ENCODE results near the gene PREX1.
"Not testable (repeated sequence)": the region's sequence is repeated elsewhere in the genome, so short reads cannot be mapped to it uniquely, and the experiment has no call there.

The PREX1 gene

GRCh38 chr20:48813446-48813747 lies 14.4 kb downstream of the PREX1 start:
- no peaks in the 10 kb centered on the region for H3K27me3 ChIP-seq (ENCODE audit: control insufficient read depth in 2 of 2, insufficient read depth in 2 of 2, low read length in 2 of 2)
- H3K4me1 ChIP-seq (ENCODE audit: control insufficient read depth in 2 of 2, insufficient read depth in 2 of 2, low read length in 2 of 2), result peaks cover 0 to 5% of the 10 kb centered on the region in 2 donors
- H3K9me3 ChIP-seq (ENCODE audit: control insufficient read depth in 2 of 2, low read length in 2 of 2), result no peaks in the 10 kb centered on the region
- no peak overlapping the region for H3K4me3 ChIP-seq (ENCODE audit: low read length in 2 of 2)
- no peak overlapping the region for H3K27ac ChIP-seq (ENCODE audit: low read depth in 2 of 2, low read length in 2 of 2)
- H3K9ac ChIP-seq (ENCODE audit: low read depth in 1 of 2, low read length in 2 of 2), result no peak overlapping the region
- no peaks in the 10 kb centered on the region for H3K36me3 ChIP-seq (ENCODE audit: control insufficient read depth in 2 of 2, insufficient read depth in 2 of 2, low read length in 2 of 2)

GRCh38 chr20:48812600-48813445 lies 15.0 kb downstream of the PREX1 start:
- no peak overlapping the region for H3K27ac ChIP-seq (ENCODE audit: low read depth in 2 of 2, low read length in 2 of 2)
- H3K4me1 ChIP-seq (ENCODE audit: control insufficient read depth in 2 of 2, insufficient read depth in 2 of 2, low read length in 2 of 2), result no peaks in the 10 kb centered on the region
- H3K9me3 ChIP-seq (ENCODE audit: control insufficient read depth in 2 of 2, low read length in 2 of 2), result no peaks in the 10 kb centered on the region
- no peaks in the 10 kb centered on the region for H3K36me3 ChIP-seq (ENCODE audit: control insufficient read depth in 2 of 2, insufficient read depth in 2 of 2, low read length in 2 of 2)
- no peaks in the 10 kb centered on the region for H3K27me3 ChIP-seq (ENCODE audit: control insufficient read depth in 2 of 2, insufficient read depth in 2 of 2, low read length in 2 of 2)
- H3K4me3 ChIP-seq (ENCODE audit: low read length in 2 of 2), result no peak overlapping the region
- no peak overlapping the region for H3K9ac ChIP-seq (ENCODE audit: low read depth in 1 of 2, low read length in 2 of 2)

GRCh38 chr20:48812114-48812513 lies 15.7 kb downstream of the PREX1 start:
- not testable (repeated sequence) for H3K27me3 ChIP-seq (ENCODE audit: control insufficient read depth in 2 of 2, insufficient read depth in 2 of 2, low read length in 2 of 2); H3K9ac ChIP-seq (ENCODE audit: low read depth in 1 of 2, low read length in 2 of 2); H3K4me1 ChIP-seq (ENCODE audit: control insufficient read depth in 2 of 2, insufficient read depth in 2 of 2, low read length in 2 of 2); H3K27ac ChIP-seq (ENCODE audit: low read depth in 2 of 2, low read length in 2 of 2); H3K4me3 ChIP-seq (ENCODE audit: low read length in 2 of 2); H3K36me3 ChIP-seq (ENCODE audit: control insufficient read depth in 2 of 2, insufficient read depth in 2 of 2, low read length in 2 of 2); H3K9me3 ChIP-seq (ENCODE audit: control insufficient read depth in 2 of 2, low read length in 2 of 2)

- no peaks in the 10 kb centered on the region for H3K4me1 ChIP-seq (ENCODE audit: control insufficient read depth in 2 of 2, insufficient read depth in 2 of 2, low read length in 2 of 2)
- H3K27ac ChIP-seq (ENCODE audit: low read depth in 2 of 2, low read length in 2 of 2), result no peak overlapping the region
- no peaks in the 10 kb centered on the region for H3K27me3 ChIP-seq (ENCODE audit: control insufficient read depth in 2 of 2, insufficient read depth in 2 of 2, low read length in 2 of 2)
- no peaks in the 10 kb centered on the region for H3K36me3 ChIP-seq (ENCODE audit: control insufficient read depth in 2 of 2, insufficient read depth in 2 of 2, low read length in 2 of 2)
- peaks cover 0 to 2% of the 10 kb centered on the region in 2 donors for H3K9me3 ChIP-seq (ENCODE audit: control insufficient read depth in 2 of 2, low read length in 2 of 2)
- no peak overlapping the region for H3K9ac ChIP-seq (ENCODE audit: low read depth in 1 of 2, low read length in 2 of 2)
- no peak overlapping the region for H3K4me3 ChIP-seq (ENCODE audit: low read length in 2 of 2)
These were observed 18.1 kb downstream of the PREX1 start for GRCh38 chr20:48809673-48810072.

- H3K4me1 ChIP-seq (ENCODE audit: control insufficient read depth in 2 of 2, insufficient read depth in 2 of 2, low read length in 2 of 2), result no peaks in the 10 kb centered on the region
- no peak overlapping the region for H3K9ac ChIP-seq (ENCODE audit: low read depth in 1 of 2, low read length in 2 of 2)
- H3K27ac ChIP-seq (ENCODE audit: low read depth in 2 of 2, low read length in 2 of 2), result no peak overlapping the region
- peaks cover 0 to 2% of the 10 kb centered on the region in 2 donors for H3K9me3 ChIP-seq (ENCODE audit: control insufficient read depth in 2 of 2, low read length in 2 of 2)
- H3K36me3 ChIP-seq (ENCODE audit: control insufficient read depth in 2 of 2, insufficient read depth in 2 of 2, low read length in 2 of 2), result no peaks in the 10 kb centered on the region
- no peaks in the 10 kb centered on the region for H3K27me3 ChIP-seq (ENCODE audit: control insufficient read depth in 2 of 2, insufficient read depth in 2 of 2, low read length in 2 of 2)
- no peak overlapping the region for H3K4me3 ChIP-seq (ENCODE audit: low read length in 2 of 2)
These were observed 19.3 kb downstream of the PREX1 start for GRCh38 chr20:48808382-48809034.

- H3K27me3 ChIP-seq (ENCODE audit: control insufficient read depth in 2 of 2, insufficient read depth in 2 of 2, low read length in 2 of 2), result no peaks in the 10 kb centered on the region
- H3K9ac ChIP-seq (ENCODE audit: low read depth in 1 of 2, low read length in 2 of 2), result no peak overlapping the region
- no peaks in the 10 kb centered on the region for H3K36me3 ChIP-seq (ENCODE audit: control insufficient read depth in 2 of 2, insufficient read depth in 2 of 2, low read length in 2 of 2)
- H3K9me3 ChIP-seq (ENCODE audit: control insufficient read depth in 2 of 2, low read length in 2 of 2), result peaks cover 0 to 2% of the 10 kb centered on the region in 2 donors
- no peaks in the 10 kb centered on the region for H3K4me1 ChIP-seq (ENCODE audit: control insufficient read depth in 2 of 2, insufficient read depth in 2 of 2, low read length in 2 of 2)
- H3K27ac ChIP-seq (ENCODE audit: low read depth in 2 of 2, low read length in 2 of 2), result no peak overlapping the region
- no peak overlapping the region for H3K4me3 ChIP-seq (ENCODE audit: low read length in 2 of 2)
These were observed 20.0 kb downstream of the PREX1 start for GRCh38 chr20:48807586-48808381.

GRCh38 chr20:48807051-48807450 lies 20.7 kb downstream of the PREX1 start:
- H3K4me1 ChIP-seq (ENCODE audit: control insufficient read depth in 2 of 2, insufficient read depth in 2 of 2, low read length in 2 of 2), result no peaks in the 10 kb centered on the region
- H3K27ac ChIP-seq (ENCODE audit: low read depth in 2 of 2, low read length in 2 of 2), result no peak overlapping the region
- H3K27me3 ChIP-seq (ENCODE audit: control insufficient read depth in 2 of 2, insufficient read depth in 2 of 2, low read length in 2 of 2), result no peaks in the 10 kb centered on the region
- no peak overlapping the region for H3K4me3 ChIP-seq (ENCODE audit: low read length in 2 of 2)
- peaks cover 0 to 2% of the 10 kb centered on the region in 2 donors for H3K9me3 ChIP-seq (ENCODE audit: control insufficient read depth in 2 of 2, low read length in 2 of 2)
- no peaks in the 10 kb centered on the region for H3K36me3 ChIP-seq (ENCODE audit: control insufficient read depth in 2 of 2, insufficient read depth in 2 of 2, low read length in 2 of 2)
- H3K9ac ChIP-seq (ENCODE audit: low read depth in 1 of 2, low read length in 2 of 2), result no peak overlapping the region

- H3K36me3 ChIP-seq (ENCODE audit: control insufficient read depth in 2 of 2, insufficient read depth in 2 of 2, low read length in 2 of 2), result no peaks in the 10 kb centered on the region
- H3K9ac ChIP-seq (ENCODE audit: low read depth in 1 of 2, low read length in 2 of 2), result no peak overlapping the region
- H3K9me3 ChIP-seq (ENCODE audit: control insufficient read depth in 2 of 2, low read length in 2 of 2), result peaks cover 0 to 2% of the 10 kb centered on the region in 2 donors
- H3K4me3 ChIP-seq (ENCODE audit: low read length in 2 of 2), result no peak overlapping the region
- H3K27me3 ChIP-seq (ENCODE audit: control insufficient read depth in 2 of 2, insufficient read depth in 2 of 2, low read length in 2 of 2), result no peaks in the 10 kb centered on the region
- H3K27ac ChIP-seq (ENCODE audit: low read depth in 2 of 2, low read length in 2 of 2), result no peak overlapping the region
- no peaks in the 10 kb centered on the region for H3K4me1 ChIP-seq (ENCODE audit: control insufficient read depth in 2 of 2, insufficient read depth in 2 of 2, low read length in 2 of 2)
These were observed 22.1 kb downstream of the PREX1 start for GRCh38 chr20:48805716-48806115.

- Histone ChIP-seq H3K36me3 (ENCODE audit: control insufficient read depth in 2 of 2, insufficient read depth in 2 of 2, low read length in 2 of 2) (no peaks in the 10 kb centered on the region), H3K9ac (ENCODE audit: low read depth in 1 of 2, low read length in 2 of 2) (no peak overlapping the region), H3K4me3 (ENCODE audit: low read length in 2 of 2) (no peak overlapping the region), H3K4me1 (ENCODE audit: control insufficient read depth in 2 of 2, insufficient read depth in 2 of 2, low read length in 2 of 2) (no peaks in the 10 kb centered on the region), H3K27me3 (ENCODE audit: control insufficient read depth in 2 of 2, insufficient read depth in 2 of 2, low read length in 2 of 2) (no peaks in the 10 kb centered on the region), H3K27ac (ENCODE audit: low read depth in 2 of 2, low read length in 2 of 2) (no peak overlapping the region), H3K9me3 (ENCODE audit: control insufficient read depth in 2 of 2, low read length in 2 of 2) (peaks cover 0 to 2% of the 10 kb centered on the region in 2 donors)
These were observed 22.5 kb downstream of the PREX1 start for GRCh38 chr20:48805286-48805685.

All from mucosa of rectum (tissue), 2 donors.